T-helper 17 cell (primary cell): ENCODE data around the gene ICAM3. TPM values are rescaled to one million over a fixed set of nuclear protein-coding genes. Genes with fewer than 3 reads are reported as not detected.

Experiments used
- ATAC-seq: fragments of 150-1000 bp; cut with Tn5 transposase; 2 replicates; pipeline ENCODE4 v1.10.0; 2021; ENCODE audit warnings: mild to moderate bottlenecking, moderate library complexity
- DNase-seq, 3 donors: peaks; one replicate each; pipeline versions ENCODE4 v3.0.0 to v3.0.0-alpha.2; 2020 to 2021
- H3K9me3 ChIP-seq: one replicate; pipeline ENCODE4 v1.7.0; 2013; ENCODE audit warnings: low read length, mild to moderate bottlenecking; ENCODE audit not compliant: control insufficient read depth, poor library complexity, severe bottlenecking
- H3K27ac Mint-ChIP-seq: one replicate; pipeline ENCODE4 v1.8.0; 2022; ENCODE audit warnings: mild to moderate bottlenecking, moderate library complexity, mixed read lengths
- H3K27me3 Mint-ChIP-seq: one replicate; pipeline ENCODE4 v1.8.0; 2022; ENCODE audit warnings: mixed read lengths
- H3K36me3 Mint-ChIP-seq: one replicate; pipeline ENCODE4 v1.8.0; 2022; ENCODE audit warnings: low read depth, mixed read lengths
- H3K4me1 Mint-ChIP-seq: one replicate; pipeline ENCODE4 v1.8.0; 2022; ENCODE audit warnings: mild to moderate bottlenecking, mixed read lengths
- H3K4me3 Mint-ChIP-seq: one replicate; pipeline ENCODE4 v1.8.0; 2022; ENCODE audit warnings: mild to moderate bottlenecking, moderate library complexity, mixed read lengths
- total RNA-seq, 4 donors: library from RNA in 2 of 4; stranded (reverse) in 2 of 4; gene quantifications; one replicate each; pipeline ENCODE4 v1.2.3 and lab custom pipeline; 2022 to 2026

The ICAM3 gene
- total RNA-seq, 2 donors from 2014 or later = 227 to 251 TPM

- no peak for DNase-seq
- Mint-ChIP-seq H3K36me3 (no peaks in the 10 kb centered on the region), H3K4me3 (peak overlapping the region; percentile 39), H3K27me3 (peaks cover 8% of the 10 kb centered on the region), H3K27ac (no peak overlapping the region), H3K4me1 (peaks cover 13% of the 10 kb centered on the region)
- ATAC-seq = no peak
- no peaks in the 10 kb centered on the region for H3K9me3 ChIP-seq
These were observed 39.6 kb downstream of the ICAM3 start for GRCh38 chr19:10299545-10300458.

GRCh38 chr19:10295847-10296591 is 43.4 kb downstream of the ICAM3 start:
- Mint-ChIP-seq H3K4me3 (peak overlapping the region; percentile 90), H3K27ac (peak overlapping the region; percentile 91), H3K27me3 (peaks cover 43% of the 10 kb centered on the region), H3K36me3 (peaks cover 5% of the 10 kb centered on the region), H3K4me1 (peaks cover 27% of the 10 kb centered on the region)
- ATAC-seq (no peak), DNase-seq (no peak)
- no peaks in the 10 kb centered on the region for H3K9me3 ChIP-seq

GRCh38 chr19:10295305-10295846 is 44.0 kb downstream of the ICAM3 start:
- Mint-ChIP-seq H3K4me3 (peak overlapping the region; percentile 90), H3K27ac (peak overlapping the region; percentile 91), H3K27me3 (peaks cover 50% of the 10 kb centered on the region), H3K36me3 (peaks cover 5% of the 10 kb centered on the region), H3K4me1 (peaks cover 33% of the 10 kb centered on the region)
- DNase-seq (peak; percentile 49 to 69 (median 61)), ATAC-seq (peak; percentile 74)
- no peaks in the 10 kb centered on the region for H3K9me3 ChIP-seq

- peak overlapping the region; percentile 91 for H3K27ac Mint-ChIP-seq
- ATAC-seq = no peak
- H3K36me3 Mint-ChIP-seq = peaks cover 7% of the 10 kb centered on the region
These were observed 45.1 kb downstream of the ICAM3 start for GRCh38 chr19:10294368-10294697.

GRCh38 chr19:10293637-10294367 is 45.6 kb downstream of the ICAM3 start:
- H3K27ac Mint-ChIP-seq = peak overlapping the region; percentile 91
- peaks cover 46% of the 10 kb centered on the region for H3K4me1 Mint-ChIP-seq
- H3K4me3 Mint-ChIP-seq = peak overlapping the region; percentile 90
- ATAC-seq = no peak
- DNase-seq = no peak
- peaks cover 60% of the 10 kb centered on the region for H3K27me3 Mint-ChIP-seq
- H3K36me3 Mint-ChIP-seq = peaks cover 7% of the 10 kb centered on the region
- no peaks in the 10 kb centered on the region for H3K9me3 ChIP-seq

More at GRCh38 chr19:10294368-10294697, 45.1 kb downstream of the ICAM3 start:
- no peaks in the 10 kb centered on the region for H3K9me3 ChIP-seq
- peaks cover 40% of the 10 kb centered on the region for H3K4me1 Mint-ChIP-seq
- peaks cover 55% of the 10 kb centered on the region for H3K27me3 Mint-ChIP-seq
- H3K4me3 Mint-ChIP-seq = peak overlapping the region; percentile 90
- DNase-seq = no peak

- ATAC-seq (no peak), DNase-seq (no peak)
- H3K4me3 Mint-ChIP-seq = peak overlapping the region; percentile 90
- peaks cover 7% of the 10 kb centered on the region for H3K36me3 Mint-ChIP-seq
- H3K27me3 Mint-ChIP-seq = peaks cover 66% of the 10 kb centered on the region
- H3K27ac Mint-ChIP-seq = peak overlapping the region; percentile 91
- H3K9me3 ChIP-seq = no peaks in the 10 kb centered on the region
- H3K4me1 Mint-ChIP-seq = peaks cover 50% of the 10 kb centered on the region
These were observed 46.4 kb downstream of the ICAM3 start for GRCh38 chr19:10292789-10293636.

- Mint-ChIP-seq H3K4me3 (peak overlapping the region; percentile 90), H3K27ac (peak overlapping the region; percentile 91), H3K4me1 (peaks cover 52% of the 10 kb centered on the region), H3K27me3 (peaks cover 74% of the 10 kb centered on the region), H3K36me3 (peaks cover 7% of the 10 kb centered on the region)
- ATAC-seq (peak; percentile 47), DNase-seq (peak; percentile 46 to 56 (median 54))
- no peaks in the 10 kb centered on the region for H3K9me3 ChIP-seq
These were observed 47.1 kb downstream of the ICAM3 start for GRCh38 chr19:10292206-10292788.

- H3K4me1 Mint-ChIP-seq = peaks cover 57% of the 10 kb centered on the region
- DNase-seq = no peak
- H3K4me3 Mint-ChIP-seq = peak overlapping the region; percentile 90
- H3K9me3 ChIP-seq = no peaks in the 10 kb centered on the region
- peaks cover 7% of the 10 kb centered on the region for H3K36me3 Mint-ChIP-seq
- H3K27ac Mint-ChIP-seq = peak overlapping the region; percentile 91
- H3K27me3 Mint-ChIP-seq = peaks cover 75% of the 10 kb centered on the region
- no peak for ATAC-seq
These were observed 47.7 kb downstream of the ICAM3 start for GRCh38 chr19:10291554-10292205.

GRCh38 chr19:10290876-10291553 is 48.4 kb downstream of the ICAM3 start:
- Mint-ChIP-seq H3K36me3 (peaks cover 7% of the 10 kb centered on the region), H3K27me3 (peaks cover 75% of the 10 kb centered on the region), H3K4me1 (peaks cover 60% of the 10 kb centered on the region), H3K4me3 (peak overlapping the region; percentile 90), H3K27ac (peak overlapping the region; percentile 91)
- no peaks in the 10 kb centered on the region for H3K9me3 ChIP-seq
- DNase-seq = peak in 1 of 3 donors; percentile 48
- ATAC-seq = peak; percentile 19

GRCh38 chr19:10290357-10290875 is 49.0 kb downstream of the ICAM3 start:
- H3K4me1 Mint-ChIP-seq = peaks cover 54% of the 10 kb centered on the region
- peak overlapping the region; percentile 91 for H3K27ac Mint-ChIP-seq
- peaks cover 7% of the 10 kb centered on the region for H3K36me3 Mint-ChIP-seq
- peak overlapping the region; percentile 90 for H3K4me3 Mint-ChIP-seq
- no peaks in the 10 kb centered on the region for H3K9me3 ChIP-seq
- H3K27me3 Mint-ChIP-seq = peaks cover 70% of the 10 kb centered on the region
- DNase-seq (no peak), ATAC-seq (no peak)

GRCh38 chr19:10289836-10290356 is 49.5 kb downstream of the ICAM3 start, which contains the start of gene ICAM5:
TSS of gene ICAM5 (plus strand) at chr19:10289952. CDS start at chr19:10290044, 92 bp downstream.
- DNase-seq (no peak), ATAC-seq (peak; percentile 16)
- Mint-ChIP-seq H3K4me1 (peaks cover 56% of the 10 kb centered on the region), H3K4me3 (peak within 1 kb of the TSS; percentile 90), H3K27ac (peak within 1 kb of the TSS; percentile 91), H3K36me3 (peaks cover 10% of the 10 kb centered on the region), H3K27me3 (peaks cover 67% of the 10 kb centered on the region)
- no peaks in the 10 kb centered on the region for H3K9me3 ChIP-seq
